ENCODE data around the gene WWOX. TPM values are rescaled to one million over a fixed set of nuclear protein-coding genes. Genes with fewer than 3 reads are reported as not detected.

WWOX gene
- total RNA-seq, 1 donor from 2014 or later, result 17.8 TPM

GRCh38 chr16:78116946-78117345, 17.5 kb downstream of the WWOX start:
- Mint-ChIP-seq H3K27me3 (ENCODE audit: insufficient read depth) (no peaks in the 10 kb centered on the region), H3K9me3 (no peaks in the 10 kb centered on the region), H3K4me1 (ENCODE audit: low read depth) (no peaks in the 10 kb centered on the region), H3K27ac (no peak overlapping the region), H3K4me3 (no peak overlapping the region), H3K36me3 (ENCODE audit: low read depth) (peaks cover 10% of the 10 kb centered on the region)
- intact Hi-C loops (cut with micrococcal nuclease), result no loop called here
- no peak for DNase-seq (ENCODE audit: low spot score)

- Mint-ChIP-seq H3K9me3 (no peaks in the 10 kb centered on the region), H3K4me1 (ENCODE audit: low read depth) (no peaks in the 10 kb centered on the region), H3K36me3 (ENCODE audit: low read depth) (peaks cover 10% of the 10 kb centered on the region), H3K27me3 (ENCODE audit: insufficient read depth) (no peaks in the 10 kb centered on the region), H3K27ac (no peak overlapping the region), H3K4me3 (no peak overlapping the region)
- DNase-seq (ENCODE audit: low spot score), result no peak
- intact Hi-C loops (cut with micrococcal nuclease), result no loop called here
Observed at GRCh38 chr16:78117391-78117790, 17.9 kb downstream of the WWOX start.

- Mint-ChIP-seq H3K4me3 (no peak overlapping the region), H3K36me3 (ENCODE audit: low read depth) (peaks cover 10% of the 10 kb centered on the region), H3K9me3 (no peaks in the 10 kb centered on the region), H3K27ac (no peak overlapping the region), H3K4me1 (ENCODE audit: low read depth) (peaks cover 5% of the 10 kb centered on the region), H3K27me3 (ENCODE audit: insufficient read depth) (no peaks in the 10 kb centered on the region)
- DNase-seq (ENCODE audit: low spot score), result no peak
- intact Hi-C loops (cut with micrococcal nuclease), result no loop called here
Observed at GRCh38 chr16:78118469-78119025, 19.1 kb downstream of the WWOX start.

- DNase-seq (ENCODE audit: low spot score), result no peak
- intact Hi-C loops (cut with micrococcal nuclease), result loop anchor here (1.0 to 2.0 kb wide), 2 partner anchors 112 to 1478 kb away; partner anchors contain the start of gene MAF
- Mint-ChIP-seq H3K4me1 (ENCODE audit: low read depth) (peaks cover 5% of the 10 kb centered on the region), H3K4me3 (no peak overlapping the region), H3K27ac (no peak overlapping the region), H3K9me3 (no peaks in the 10 kb centered on the region), H3K27me3 (ENCODE audit: insufficient read depth) (no peaks in the 10 kb centered on the region), H3K36me3 (ENCODE audit: low read depth) (peaks cover 4% of the 10 kb centered on the region)
Observed at GRCh38 chr16:78122774-78123315, 23.4 kb downstream of the WWOX start.

- Mint-ChIP-seq H3K27ac (no peak overlapping the region), H3K36me3 (ENCODE audit: low read depth) (peaks cover 2% of the 10 kb centered on the region), H3K9me3 (peaks cover 6% of the 10 kb centered on the region), H3K4me1 (ENCODE audit: low read depth) (peaks cover 5% of the 10 kb centered on the region), H3K4me3 (no peak overlapping the region), H3K27me3 (ENCODE audit: insufficient read depth) (no peaks in the 10 kb centered on the region)
- no peak for DNase-seq (ENCODE audit: low spot score)
- intact Hi-C loops (cut with micrococcal nuclease), result no loop called here
Observed at GRCh38 chr16:78125112-78125844, 25.8 kb downstream of the WWOX start.

GRCh38 chr16:78126662-78127061, 27.2 kb downstream of the WWOX start:
- DNase-seq (ENCODE audit: low spot score), result no peak
- Mint-ChIP-seq H3K9me3 (peaks cover 6% of the 10 kb centered on the region), H3K36me3 (ENCODE audit: low read depth) (peaks cover 2% of the 10 kb centered on the region), H3K27me3 (ENCODE audit: insufficient read depth) (no peaks in the 10 kb centered on the region), H3K4me1 (ENCODE audit: low read depth) (peaks cover 5% of the 10 kb centered on the region), H3K4me3 (no peak overlapping the region), H3K27ac (no peak overlapping the region)
- intact Hi-C loops (cut with micrococcal nuclease), result no loop called here

GRCh38 chr16:78127130-78127529, 27.7 kb downstream of the WWOX start:
- Mint-ChIP-seq H3K27me3 (ENCODE audit: insufficient read depth) (no peaks in the 10 kb centered on the region), H3K36me3 (ENCODE audit: low read depth) (peaks cover 2% of the 10 kb centered on the region), H3K27ac (no peak overlapping the region), H3K4me3 (no peak overlapping the region), H3K4me1 (ENCODE audit: low read depth) (peaks cover 5% of the 10 kb centered on the region), H3K9me3 (peaks cover 6% of the 10 kb centered on the region)
- intact Hi-C loops (cut with micrococcal nuclease), result no loop called here
- no peak for DNase-seq (ENCODE audit: low spot score)

- no peaks in the 10 kb centered on the region for H3K27me3 Mint-ChIP-seq (ENCODE audit: insufficient read depth)
- H3K4me3 Mint-ChIP-seq, result no peak overlapping the region
- peaks cover 2% of the 10 kb centered on the region for H3K36me3 Mint-ChIP-seq (ENCODE audit: low read depth)
- no peak for DNase-seq (ENCODE audit: low spot score)
- H3K9me3 Mint-ChIP-seq, result peaks cover 6% of the 10 kb centered on the region
- intact Hi-C loops (cut with micrococcal nuclease), result no loop called here
- H3K27ac Mint-ChIP-seq, result no peak overlapping the region
- H3K4me1 Mint-ChIP-seq (ENCODE audit: low read depth), result no peaks in the 10 kb centered on the region
Observed at GRCh38 chr16:78128913-78129312, 29.5 kb downstream of the WWOX start.

- H3K27ac Mint-ChIP-seq, result no peak overlapping the region
- intact Hi-C loops (cut with micrococcal nuclease), result no loop called here
- DNase-seq (ENCODE audit: low spot score), result no peak
- H3K9me3 Mint-ChIP-seq, result peaks cover 6% of the 10 kb centered on the region
- no peaks in the 10 kb centered on the region for H3K27me3 Mint-ChIP-seq (ENCODE audit: insufficient read depth)
- H3K4me1 Mint-ChIP-seq (ENCODE audit: low read depth), result no peaks in the 10 kb centered on the region
- peaks cover 2% of the 10 kb centered on the region for H3K36me3 Mint-ChIP-seq (ENCODE audit: low read depth)
- H3K4me3 Mint-ChIP-seq, result no peak overlapping the region
Observed at GRCh38 chr16:78129349-78129748, 29.9 kb downstream of the WWOX start.

GRCh38 chr16:78130083-78130608, 30.7 kb downstream of the WWOX start:
- Mint-ChIP-seq H3K9me3 (peaks cover 6% of the 10 kb centered on the region), H3K36me3 (ENCODE audit: low read depth) (peaks cover 2% of the 10 kb centered on the region), H3K4me3 (no peak overlapping the region), H3K27ac (no peak overlapping the region), H3K4me1 (ENCODE audit: low read depth) (peaks cover 8% of the 10 kb centered on the region), H3K27me3 (ENCODE audit: insufficient read depth) (no peaks in the 10 kb centered on the region)
- intact Hi-C loops (cut with micrococcal nuclease), result no loop called here
- no peak for DNase-seq (ENCODE audit: low spot score)

- Mint-ChIP-seq H3K4me1 (ENCODE audit: low read depth) (peaks cover 13% of the 10 kb centered on the region), H3K27ac (no peak overlapping the region), H3K27me3 (ENCODE audit: insufficient read depth) (no peaks in the 10 kb centered on the region), H3K36me3 (ENCODE audit: low read depth) (peaks cover 2% of the 10 kb centered on the region), H3K9me3 (peaks cover 6% of the 10 kb centered on the region), H3K4me3 (no peak overlapping the region)
- no peak for DNase-seq (ENCODE audit: low spot score)
- intact Hi-C loops (cut with micrococcal nuclease), result no loop called here
Observed at GRCh38 chr16:78130950-78131349, 31.5 kb downstream of the WWOX start.

GRCh38 chr16:78133919-78134318, 34.5 kb downstream of the WWOX start:
- peaks cover 13% of the 10 kb centered on the region for H3K4me1 Mint-ChIP-seq (ENCODE audit: low read depth)
- H3K36me3 Mint-ChIP-seq (ENCODE audit: low read depth), result peaks cover 2% of the 10 kb centered on the region
- no peak for DNase-seq (ENCODE audit: low spot score)
- no peak overlapping the region for H3K4me3 Mint-ChIP-seq
- no peak overlapping the region for H3K27ac Mint-ChIP-seq
- no peaks in the 10 kb centered on the region for H3K27me3 Mint-ChIP-seq (ENCODE audit: insufficient read depth)
- intact Hi-C loops (cut with micrococcal nuclease), result no loop called here
- H3K9me3 Mint-ChIP-seq, result peaks cover 6% of the 10 kb centered on the region

GRCh38 chr16:78134944-78135619, 35.6 kb downstream of the WWOX start:
- Mint-ChIP-seq H3K9me3 (peaks cover under 1% of the 10 kb centered on the region), H3K27me3 (ENCODE audit: insufficient read depth) (no peaks in the 10 kb centered on the region), H3K4me1 (ENCODE audit: low read depth) (peaks cover 13% of the 10 kb centered on the region), H3K4me3 (no peak overlapping the region), H3K27ac (no peak overlapping the region), H3K36me3 (ENCODE audit: low read depth) (no peaks in the 10 kb centered on the region)
- intact Hi-C loops (cut with micrococcal nuclease), result no loop called here
- DNase-seq (ENCODE audit: low spot score), result no peak

Data from activated T-helper 1 cell treated with anti-CD3 and anti-CD28 coated beads, Interleukin-12 subunit alpha, Interleukin-12 subunit beta, Interleukin-2, Interleukin-4 antibody, amounts not matched to agents 30 ng/mL and 10 ng/mL and 1 ng/mL, durations not matched to agents 14 hours and 24 hours and 36 hours (primary cell).